Osteoblast (primary cell): Measurements from ENCODE around the gene DNASE2. TPM values are rescaled to one million over a fixed set of nuclear protein-coding genes. Genes with fewer than 3 reads are reported as not detected.

Source experiments
- DNase-seq: peaks from one replicate; pipeline ENCODE4 v3.0.0; 2011; ENCODE audit warnings: low spot score, mixed read lengths; ENCODE audit not compliant: insufficient read length; ENCODE audit errors: missing footprints
- H2AFZ ChIP-seq: 2 replicates; pipeline ENCODE4 v1.6.0; 2011; ENCODE audit warnings: mild to moderate bottlenecking, low read length
- H3K27ac ChIP-seq: 2 replicates; pipeline ENCODE4 v1.5.1; 2011; ENCODE audit warnings: mild to moderate bottlenecking, low read depth, low read length, moderate library complexity
- H3K27me3 ChIP-seq: 2 replicates; pipeline ENCODE4 v1.6.0; 2012; ENCODE audit warnings: mild to moderate bottlenecking, control low read depth, inconsistent platforms, low read length, moderate library complexity; ENCODE audit not compliant: insufficient read depth
- H3K36me3 ChIP-seq: 2 replicates; pipeline ENCODE4 v1.5.1; 2011; ENCODE audit warnings: mild to moderate bottlenecking, low read length, control low read depth, moderate library complexity; ENCODE audit not compliant: insufficient read depth
- H3K4me1 ChIP-seq: 2 replicates; pipeline ENCODE4 v1.5.1; 2011; ENCODE audit warnings: mild to moderate bottlenecking, low read length, control low read depth, moderate library complexity; ENCODE audit not compliant: insufficient read depth
- H3K4me2 ChIP-seq: 2 replicates; pipeline ENCODE4 v1.6.0; 2011; ENCODE audit warnings: mild to moderate bottlenecking, low read length; ENCODE audit not compliant: insufficient read depth
- H3K4me3 ChIP-seq: fragments of 200-600 bp; sonication (generic); 3 replicates; pipeline ENCODE4 v1.5.1; 2012; ENCODE audit warnings: mild to moderate bottlenecking, low read length, inconsistent platforms; ENCODE audit not compliant: insufficient read depth
- H3K79me2 ChIP-seq: 2 replicates; pipeline ENCODE4 v1.6.0; 2012; ENCODE audit warnings: mild to moderate bottlenecking, low read length, control low read depth, inconsistent platforms; ENCODE audit not compliant: insufficient read depth
- H3K9me3 ChIP-seq: 2 replicates; pipeline ENCODE4 v1.5.1; 2011; ENCODE audit warnings: low read depth, low read length, control low read depth
- H4K20me1 ChIP-seq: 2 replicates; pipeline ENCODE4 v1.6.0; 2012; ENCODE audit warnings: mild to moderate bottlenecking, low read length, control low read depth; ENCODE audit not compliant: insufficient read depth
- total RNA-seq: library from RNA; depleted of rRNA; stranded (reverse); fragments of >200 nt; gene quantifications from 2 replicates; pipeline ENCODE4 v1.2.3, GENCODE V29; 2012
- TF ChIP-seq, protein P1 (sequence below): IDR thresholded peaks from 2 replicates; pipeline ENCODE4 v1.5.1; 2011; ENCODE audit warnings: mild to moderate bottlenecking, low read depth, low read length, moderate library complexity; ENCODE audit errors: extremely low read depth

Gene DNASE2
- total RNA-seq, 1 donor: 48.1 TPM

- peak; percentile 85 for DNase-seq
- Histone ChIP-seq H3K27ac (no peak overlapping the region), H3K4me1 (peaks cover 4% of the 10 kb centered on the region), H3K4me3 (no peak overlapping the region), H3K4me2 (no peak overlapping the region), H4K20me1 (no peaks in the 10 kb centered on the region), H3K9me3 (no peaks in the 10 kb centered on the region), H3K36me3 (no peaks in the 10 kb centered on the region), H2AFZ (no peak overlapping the region), H3K27me3 (peaks cover 28% of the 10 kb centered on the region), H3K79me2 (no peaks in the 10 kb centered on the region)
- TF ChIP-seq, protein P1, sequence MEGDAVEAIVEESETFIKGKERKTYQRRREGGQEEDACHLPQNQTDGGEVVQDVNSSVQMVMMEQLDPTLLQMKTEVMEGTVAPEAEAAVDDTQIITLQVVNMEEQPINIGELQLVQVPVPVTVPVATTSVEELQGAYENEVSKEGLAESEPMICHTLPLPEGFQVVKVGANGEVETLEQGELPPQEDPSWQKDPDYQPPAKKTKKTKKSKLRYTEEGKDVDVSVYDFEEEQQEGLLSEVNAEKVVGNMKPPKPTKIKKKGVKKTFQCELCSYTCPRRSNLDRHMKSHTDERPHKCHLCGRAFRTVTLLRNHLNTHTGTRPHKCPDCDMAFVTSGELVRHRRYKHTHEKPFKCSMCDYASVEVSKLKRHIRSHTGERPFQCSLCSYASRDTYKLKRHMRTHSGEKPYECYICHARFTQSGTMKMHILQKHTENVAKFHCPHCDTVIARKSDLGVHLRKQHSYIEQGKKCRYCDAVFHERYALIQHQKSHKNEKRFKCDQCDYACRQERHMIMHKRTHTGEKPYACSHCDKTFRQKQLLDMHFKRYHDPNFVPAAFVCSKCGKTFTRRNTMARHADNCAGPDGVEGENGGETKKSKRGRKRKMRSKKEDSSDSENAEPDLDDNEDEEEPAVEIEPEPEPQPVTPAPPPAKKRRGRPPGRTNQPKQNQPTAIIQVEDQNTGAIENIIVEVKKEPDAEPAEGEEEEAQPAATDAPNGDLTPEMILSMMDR: no peak
Observed at GRCh38 chr19:12843999-12844732, 37.1 kb downstream of the DNASE2 start.

DNA sequence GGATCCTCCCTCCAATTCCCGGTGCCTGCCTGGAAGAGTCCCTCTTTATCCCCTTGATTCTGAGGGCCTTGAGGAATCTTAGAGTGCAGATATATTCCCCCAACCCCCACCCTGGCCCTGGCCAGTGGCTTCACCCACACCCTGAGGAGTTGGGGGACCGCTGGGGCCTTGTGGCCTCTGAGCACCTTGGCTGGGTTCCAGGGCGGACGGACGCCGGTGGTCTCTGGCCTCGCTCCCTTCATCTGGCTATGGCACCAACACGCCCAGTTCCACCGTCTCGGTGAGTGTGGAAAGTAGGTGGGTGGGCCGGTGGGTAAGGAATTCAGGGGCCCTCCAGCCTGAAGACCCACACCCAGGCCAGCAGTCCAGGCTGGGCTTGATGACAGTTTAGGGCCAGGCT lies 37.9 kb downstream of the DNASE2 start:
- peaks cover 36% of the 10 kb centered on the region for H3K27me3 ChIP-seq
- H2AFZ ChIP-seq: no peak overlapping the region
- H3K27ac ChIP-seq: no peak overlapping the region
- no peaks in the 10 kb centered on the region for H3K9me3 ChIP-seq
- H3K79me2 ChIP-seq: no peaks in the 10 kb centered on the region
- peaks cover 4% of the 10 kb centered on the region for H3K4me1 ChIP-seq
- H4K20me1 ChIP-seq: no peaks in the 10 kb centered on the region
- no peak overlapping the region for H3K4me3 ChIP-seq
- DNase-seq: no peak
- H3K36me3 ChIP-seq: no peaks in the 10 kb centered on the region
- H3K4me2 ChIP-seq: no peak overlapping the region
- TF ChIP-seq, protein P1: no peak

- Histone ChIP-seq H3K9me3 (no peaks in the 10 kb centered on the region), H3K27ac (no peak overlapping the region), H3K4me1 (peaks cover 3% of the 10 kb centered on the region), H2AFZ (no peak overlapping the region), H3K27me3 (peaks cover 43% of the 10 kb centered on the region), H4K20me1 (no peaks in the 10 kb centered on the region), H3K4me3 (no peak overlapping the region), H3K4me2 (no peak overlapping the region), H3K36me3 (no peaks in the 10 kb centered on the region), H3K79me2 (no peaks in the 10 kb centered on the region)
- TF ChIP-seq, protein P1: no peak
- DNase-seq: no peak
Observed at GRCh38 chr19:12842511-12842910, 38.7 kb downstream of the DNASE2 start.

GRCh38 chr19:12841094-12841493 lies 40.2 kb downstream of the DNASE2 start:
- H4K20me1 ChIP-seq: no peaks in the 10 kb centered on the region
- H3K27me3 ChIP-seq: peaks cover 53% of the 10 kb centered on the region
- H3K9me3 ChIP-seq: no peaks in the 10 kb centered on the region
- no peak overlapping the region for H3K27ac ChIP-seq
- H2AFZ ChIP-seq: peak overlapping the region; percentile 68
- TF ChIP-seq, protein P1: no peak
- peak overlapping the region; percentile 56 for H3K4me2 ChIP-seq
- H3K36me3 ChIP-seq: no peaks in the 10 kb centered on the region
- no peaks in the 10 kb centered on the region for H3K4me1 ChIP-seq
- no peaks in the 10 kb centered on the region for H3K79me2 ChIP-seq
- DNase-seq: peak; percentile 77
- peak overlapping the region; percentile 60 for H3K4me3 ChIP-seq
